ENCODE data around the gene MSL3B.

MSL3B gene

GRCh38 chr2:233840520-233840919 is 27.7 kb downstream of the MSL3B start:
- TF ChIP-seq EGR1 (IDR thresholded peaks at IDR 0.05; ENCODE audit: low read depth in 2 of 2) (no peak), RAD21 (IDR thresholded peaks at IDR 0.05) (no peak), NR2F2 (IDR thresholded peaks at IDR 0.05) (no peak), FOXA1 (IDR thresholded peaks at IDR 0.05) (no peak), RXRA (IDR thresholded peaks at IDR 0.05) (no peak), GABPA (IDR thresholded peaks at IDR 0.05 in 1 of 2, conservative IDR thresholded peaks at IDR 0.05 in 1 of 2) (no peak), TAF1 (conservative IDR thresholded peaks at IDR 0.05) (no peak)
- no peaks in the 10 kb centered on the region for H3K27me3 ChIP-seq (ENCODE audit: control insufficient read depth in 4 of 4, insufficient read depth in 4 of 4, low read length in 3 of 4)
- no peaks in the 10 kb centered on the region for H3K4me1 ChIP-seq (ENCODE audit: control insufficient read depth in 4 of 4, insufficient read depth in 4 of 4, low read length in 3 of 4)
- no peak overlapping the region for H3K27ac ChIP-seq (ENCODE audit: low read depth in 1 of 2, low read length in 2 of 2)
- H3K4me3 ChIP-seq (ENCODE audit: low read depth in 1 of 3, low read length in 3 of 3), result no peak overlapping the region
- peak; percentile 17 for DNase-seq (ENCODE audit: low spot score)
- no peak overlapping the region for H3K9ac ChIP-seq (ENCODE audit: low read depth in 1 of 2, low read length in 2 of 2)
- no peaks in the 10 kb centered on the region for H3K9me3 ChIP-seq (ENCODE audit: control insufficient read depth in 4 of 4, low read length in 3 of 4)
- 99% methylated on average over 9 of the region's 9 CpGs for WGBS
- H3K36me3 ChIP-seq (ENCODE audit: control insufficient read depth in 4 of 4, insufficient read depth in 3 of 4, low read depth in 1 of 4, low read length in 3 of 4), result no peaks in the 10 kb centered on the region

- Histone ChIP-seq H3K4me3 (ENCODE audit: low read depth in 1 of 3, low read length in 3 of 3) (no peak overlapping the region), H3K9me3 (ENCODE audit: control insufficient read depth in 4 of 4, low read length in 3 of 4) (no peaks in the 10 kb centered on the region), H3K4me1 (ENCODE audit: control insufficient read depth in 4 of 4, insufficient read depth in 4 of 4, low read length in 3 of 4) (no peaks in the 10 kb centered on the region), H3K27ac (ENCODE audit: low read depth in 1 of 2, low read length in 2 of 2) (no peak overlapping the region), H3K27me3 (ENCODE audit: control insufficient read depth in 4 of 4, insufficient read depth in 4 of 4, low read length in 3 of 4) (no peaks in the 10 kb centered on the region), H3K36me3 (ENCODE audit: control insufficient read depth in 4 of 4, insufficient read depth in 3 of 4, low read depth in 1 of 4, low read length in 3 of 4) (no peaks in the 10 kb centered on the region), H3K9ac (ENCODE audit: low read depth in 1 of 2, low read length in 2 of 2) (no peak overlapping the region)
- TF ChIP-seq FOXA1 (IDR thresholded peaks at IDR 0.05) (no peak), TAF1 (conservative IDR thresholded peaks at IDR 0.05) (no peak), EGR1 (IDR thresholded peaks at IDR 0.05; ENCODE audit: low read depth in 2 of 2) (no peak), RXRA (IDR thresholded peaks at IDR 0.05) (no peak), FOXA2 (IDR thresholded peaks at IDR 0.05) (no peak), CTCF (IDR thresholded peaks at IDR 0.05; ENCODE audit: low read depth, low read length, missing input control) (no peak), SP1 (IDR thresholded peaks at IDR 0.05) (no peak), GABPA (IDR thresholded peaks at IDR 0.05 in 1 of 2, conservative IDR thresholded peaks at IDR 0.05 in 1 of 2) (no peak), REST (IDR thresholded peaks at IDR 0.05) (no peak), HNF4G (IDR thresholded peaks at IDR 0.05) (no peak), NR2F2 (IDR thresholded peaks at IDR 0.05) (no peak), HNF4A (conservative IDR thresholded peaks at IDR 0.05) (no peak), YY1 (IDR thresholded peaks at IDR 0.05) (no peak), ATF3 (IDR thresholded peaks at IDR 0.05) (no peak), MAX (IDR thresholded peaks at IDR 0.05) (no peak), RAD21 (IDR thresholded peaks at IDR 0.05) (no peak), JUND (IDR thresholded peaks at IDR 0.05) (no peak)
- WGBS, result 97% methylated on average over 10 of the region's 10 CpGs
- DNase-seq (ENCODE audit: low spot score), result peak; percentile 30
These were observed 28.8 kb downstream of the MSL3B start for GRCh38 chr2:233839447-233839820.
